HL-60 (cell line): ENCODE results near the gene GRM8.

ENCODE experiments used
- DNase-seq, 2 experiments: peaks; one replicate each; pipeline ENCODE4 v3.0.0-alpha.2; 2010 to 2020; ENCODE audit warnings: low read depth in 1 of 2, low spot score in 1 of 2
- H3K27ac ChIP-seq: fragments of 250-450 bp; sonication (Bioruptor Pico); replicated peaks from 2 replicates; pipeline ENCODE4 v1.5.1; 2020; ENCODE audit warnings: mild to moderate bottlenecking, moderate library complexity
- H3K27me3 ChIP-seq: fragments of 250-450 bp; sonication (Bioruptor Pico); 2 replicates; pipeline ENCODE4 v1.5.1; 2021; ENCODE audit warnings: mild to moderate bottlenecking, moderate library complexity; ENCODE audit not compliant: insufficient read depth, poor library complexity, severe bottlenecking
- H3K4me3 ChIP-seq: replicated peaks from 2 replicates; pipeline ENCODE4 v1.5.1; 2011; ENCODE audit warnings: mild to moderate bottlenecking, control low read depth, low read length; ENCODE audit not compliant: insufficient read depth
- CTCF ChIP-seq: IDR thresholded peaks from one replicate; pipeline ENCODE4 v1.5.1; 2011; ENCODE audit warnings: low read length, control low read depth, inconsistent platforms; ENCODE audit not compliant: insufficient read depth
- GABPA ChIP-seq: IDR thresholded peaks from 2 replicates; pipeline ENCODE4 v1.6.1; 2012; ENCODE audit warnings: low read depth
- POLR2AphosphoS5 ChIP-seq: IDR thresholded peaks from 2 replicates; pipeline ENCODE4 v1.6.1; 2012; ENCODE audit warnings: low read depth
- REST ChIP-seq: IDR thresholded peaks from 2 replicates; pipeline ENCODE4 v1.6.1; 2012; ENCODE audit warnings: low read depth; ENCODE audit not compliant: insufficient replicate concordance
- SPI1 ChIP-seq: IDR thresholded peaks from 2 replicates; pipeline ENCODE4 v1.6.1; 2012; ENCODE audit warnings: low read depth, mild to moderate bottlenecking, borderline replicate concordance

GRM8 gene

GRCh38 chr7:127209886-127210285 lies 42.9 kb downstream of the GRM8 start:
- Histone ChIP-seq H3K27ac (no peak overlapping the region), H3K4me3 (no peak overlapping the region), H3K27me3 (no peaks in the 10 kb centered on the region)
- TF ChIP-seq POLR2AphosphoS5 = no peak
- no peak for TF ChIP-seq SPI1
- TF ChIP-seq CTCF = no peak
- no peak for TF ChIP-seq REST
- no peak for TF ChIP-seq GABPA
- no peak for DNase-seq

GRCh38 chr7:127208860-127209259 lies 43.9 kb downstream of the GRM8 start:
- no peak for TF ChIP-seq REST
- TF ChIP-seq POLR2AphosphoS5 = no peak
- TF ChIP-seq SPI1 = no peak
- DNase-seq = no peak
- no peaks in the 10 kb centered on the region for H3K27me3 ChIP-seq
- no peak overlapping the region for H3K27ac ChIP-seq
- no peak overlapping the region for H3K4me3 ChIP-seq

GRCh38 chr7:127208351-127208750 lies 44.4 kb downstream of the GRM8 start:
- no peak for DNase-seq
- H3K27me3 ChIP-seq = no peaks in the 10 kb centered on the region
- no peak overlapping the region for H3K27ac ChIP-seq
- no peak overlapping the region for H3K4me3 ChIP-seq
- TF ChIP-seq CTCF (no peak), POLR2AphosphoS5 (no peak), GABPA (no peak)

GRCh38 chr7:127207806-127208205 lies 44.9 kb downstream of the GRM8 start:
- Histone ChIP-seq H3K4me3 (no peak overlapping the region), H3K27me3 (no peaks in the 10 kb centered on the region), H3K27ac (no peak overlapping the region)
- no peak for TF ChIP-seq CTCF
- TF ChIP-seq REST = no peak
- no peak for TF ChIP-seq GABPA
- no peak for TF ChIP-seq SPI1
- no peak for TF ChIP-seq POLR2AphosphoS5
- DNase-seq = no peak
